K562 (cell line): ENCODE measurements around the gene TRRAP. TPM values are rescaled to one million over a fixed set of nuclear protein-coding genes. Genes with fewer than 3 reads are reported as not detected.

ENCODE experiments used
- ATAC-seq: fragments of 200-7000 bp; cut with Tn5 transposase; 3 replicates; pipeline ENCODE4 v1.9.1; 2020; ENCODE audit warnings: moderate library complexity
- BruUV-seq: library from RNA; stranded (reverse); fragments of 400-500 nt; replicated peaks from 2 replicates; lab custom pipeline; 2021; lab: Mats Ljungman, UMichigan
- CTCF ChIA-PET: fragments of 300-600 bp; formaldehyde crosslinking; extraction: SDS; loops from one replicate; lab custom pipeline; 2021; ENCODE audit warnings: low intra/inter-chr PET ratio; lab: Yijun Ruan, JAX
- POLR2A ChIA-PET: fragments of 300-600, 350-650 bp; sonication (Branson Sonifier 250); formaldehyde crosslinking; extraction: SDS; loops from one replicate; lab custom pipeline; 2021; ENCODE audit warnings: antibody characterized with exemption, inconsistent platforms; lab: Yijun Ruan, JAX
- DNase-seq, 4 experiments: peaks; one replicate each; pipeline versions ENCODE4 v3.0.0 to v3.0.0-alpha.2; 2011 to 2018; ENCODE audit warnings: low spot score in 3 of 4, mixed read lengths in 3 of 4; ENCODE audit errors: extremely low read depth in 1 of 4
- FAIRE-seq: peaks from 2 replicates; lab custom pipeline; 2011; peaks lifted over from hg19 to GRCh38; lab: Jason Lieb, UNC
- H2AFZ ChIP-seq: 2 replicates; pipeline ENCODE4 v1.6.0; 2011; ENCODE audit warnings: low read depth, low read length, control low read depth, inconsistent platforms
- H3K27ac ChIP-seq: fragments of 200-600 bp; 3 replicates; pipeline ENCODE4 v1.8.0; 2011; ENCODE audit warnings: low read depth, mild to moderate bottlenecking, control low read depth, inconsistent platforms, low read length, moderate library complexity, mixed read lengths; ENCODE audit errors: extremely low read depth
- H3K27me3 ChIP-seq, 2 experiments: fragments of 300-600 bp in 1 of 2; 2 replicates in 1 of 2; 3 replicates in 1 of 2; pipeline versions ENCODE4 v1.6.0 to v1.8.0; 2011; ENCODE audit warnings: inconsistent platforms in 2 of 2, low read length in 2 of 2, mild to moderate bottlenecking in 1 of 2, mixed read lengths in 1 of 2, moderate library complexity in 1 of 2; ENCODE audit not compliant: control insufficient read depth in 2 of 2, insufficient read depth in 2 of 2
- H3K36me3 ChIP-seq: fragments of 300-600 bp; 3 replicates; pipeline ENCODE4 v1.8.0; 2011; ENCODE audit warnings: mild to moderate bottlenecking, low read length, inconsistent platforms; ENCODE audit not compliant: control insufficient read depth, insufficient read depth
- H3K4me1 ChIP-seq, 2 experiments: fragments of 200-600 bp in 1 of 2; replicated peaks in 1 of 2; 2 replicates in 1 of 2; 3 replicates in 1 of 2; pipeline versions ENCODE4 v1.5.1 to v1.8.0; 2011; ENCODE audit warnings: inconsistent platforms in 2 of 2, low read length in 2 of 2, mild to moderate bottlenecking in 1 of 2, mixed read lengths in 1 of 2, moderate library complexity in 1 of 2; ENCODE audit not compliant: control insufficient read depth in 2 of 2, insufficient read depth in 2 of 2
- H3K4me2 ChIP-seq: 2 replicates; pipeline ENCODE4 v1.6.1; 2011; ENCODE audit warnings: low read length, control low read depth, inconsistent platforms, mixed read lengths; ENCODE audit not compliant: insufficient read depth
- H3K4me3 ChIP-seq: fragments of 200-600 bp; sonication (generic), shearing (Covaris generic); 2 replicates; pipeline ENCODE4 v1.5.1; 2016; ENCODE audit warnings: control low read depth, inconsistent platforms
- H3K79me2 ChIP-seq: fragments of 200-600 bp; 3 replicates; pipeline ENCODE4 v1.8.0; 2011; ENCODE audit warnings: low read length, inconsistent platforms; ENCODE audit not compliant: control insufficient read depth, insufficient read depth
- H3K9ac ChIP-seq, 2 experiments: 2 replicates each; pipeline versions ENCODE4 v1.6.0 to v1.6.1; 2011; ENCODE audit warnings: low read depth in 2 of 2, low read length in 2 of 2, control low read depth in 1 of 2, inconsistent platforms in 1 of 2, mild to moderate bottlenecking in 1 of 2, mixed read lengths in 1 of 2; ENCODE audit not compliant: insufficient read depth in 1 of 2
- H3K9me1 ChIP-seq: one replicate; pipeline ENCODE4 v1.6.0; 2011; ENCODE audit warnings: inconsistent platforms, mild to moderate bottlenecking, low read length, moderate library complexity; ENCODE audit not compliant: control insufficient read depth, insufficient read depth
- H3K9me3 ChIP-seq: replicated peaks from 2 replicates; pipeline ENCODE4 v1.5.1; 2011; ENCODE audit warnings: low read depth, low read length, inconsistent platforms; ENCODE audit not compliant: control insufficient read depth, insufficient read depth
- H4K20me1 ChIP-seq: replicated peaks from 2 replicates; pipeline ENCODE4 v1.6.1; 2011; ENCODE audit warnings: low read length, inconsistent platforms, mixed read lengths; ENCODE audit not compliant: control insufficient read depth, insufficient read depth
- HCFC1 ChIP-seq: IDR thresholded peaks from 2 replicates; pipeline ENCODE4 v1.6.1; 2012; ENCODE audit warnings: low read depth, low read length, improper control_type of control experiment
- ZBTB40 ChIP-seq, 2 experiments: fragments of 450-650 bp in 1 of 2; sonication (generic) in 1 of 2; formaldehyde crosslinking in 1 of 2; IDR thresholded peaks; 2 replicates each; pipeline versions ENCODE4 v1.7.1 to v1.9.0; 2016 to 2022; ENCODE audit warnings: inconsistent platforms in 1 of 2, mild to moderate bottlenecking in 1 of 2, missing genetic modification reagents in 1 of 2
- WGBS: fragments of 100-300 bp; shearing (Covaris generic); methylation state at CpG from one replicate; pipeline ENCODE4 v1.1.6; 2016; ENCODE audit warnings: low coverage, mixed read lengths; ENCODE audit not compliant: insufficient coverage; ENCODE audit errors: missing lambda C conversion rate; 5-methylcytosine and 5-hydroxymethylcytosine counted together
- in situ Hi-C: fragments of 300-500 bp; cut with MboI; formaldehyde crosslinking; loops from 4 replicates; pipeline ENCODE4 v1.15.0; 2018; ENCODE audit warnings: inconsistent platforms, mixed read lengths
- intact Hi-C: fragments of 100-400 bp; cut with micrococcal nuclease; formaldehyde crosslinking; loops from 2 replicates; pipeline ENCODE4 v1.14.2; 2022
- polyA plus RNA-seq, 8 experiments: library from polyadenylated mRNA; depleted of rRNA in 4 of 8; stranded (reverse) in 5 of 8; unstranded in 3 of 8; fragments of >200 nt; fragmentation: Nextera tagmentation in 2 of 8; fragmentation: Illumina TruSeq in 1 of 8; extraction: Ambion mirVana in 2 of 8; extraction: Trizol in 1 of 8; gene quantifications; 2 replicates each; pipeline versions ENCODE4 v1.2.1 to v1.2.3, GENCODE V29; 2011 to 2014; ENCODE audit warnings: inconsistent platforms in 1 of 8, missing spikeins in 1 of 8
- total RNA-seq, 7 experiments: library from RNA; depleted of rRNA in 6 of 7; stranded (reverse); fragments of >200 nt in 6 of 7; fragmentation: Illumina TruSeq in 2 of 7; extraction: Trizol in 2 of 7; gene quantifications; 2 replicates each; pipeline versions ENCODE4 v1.2.1 to v1.2.3, GENCODE V29; 2011 to 2021; ENCODE audit warnings: low replicate concordance in 1 of 7

Gene TRRAP
- total and polyA plus RNA-seq, 9 of the 15 experiments (the other 6 are each of a cell fraction or from before 2014, with no cell fraction given) = 1.3 to 47.2 (median 9.7) TPM

- 89% methylated on average over 8 of the region's 8 CpGs for WGBS
- DNase-seq (no peak), ATAC-seq (no peak), FAIRE-seq (no peak)
- Histone ChIP-seq H2AFZ (no peak overlapping the region), H3K4me2 (no peak overlapping the region), H3K9me1 (peaks cover 4% of the 10 kb centered on the region), H3K36me3 (peaks cover 51% of the 10 kb centered on the region), H3K27me3 (no peaks in the 10 kb centered on the region), H3K79me2 (peaks cover 35% of the 10 kb centered on the region), H3K9ac (no peak overlapping the region), H3K4me3 (no peak overlapping the region), H4K20me1 (peaks cover 10% of the 10 kb centered on the region; the same call in 1 of the 2 replicates), H3K27ac (no peak overlapping the region), H3K4me1 (peaks cover 3 to 32% of the 10 kb centered on the region in 2 experiments; a peak in 4 of 5 replicates), H3K9me3 (no peaks in the 10 kb centered on the region)
- POLR2A ChIA-PET = no interaction called here
- CTCF ChIA-PET = no interaction called here
- TF ChIP-seq HCFC1 = no peak
- peak; percentile 80 for TF ChIP-seq ZBTB40 (IDR thresholded peaks at IDR 0.05)
- 0 out of 2 replicates have a peak, but pooled peaks have one; percentile 18 for TF ChIP-seq ZBTB40 (CRISPR knock-in tag; IDR thresholded peaks at IDR 0.05)
- intact Hi-C loops = no loop called here
- no TSS peak for BruUV-seq
- in situ Hi-C loops = no loop called here
Observed at GRCh38 chr7:98880485-98880884, 2.2 kb downstream of the TRRAP start.
